NCI-H345 (cell line): ENCODE measurements around the gene AMN1.
"Not testable (repeated sequence)": the region's sequence is repeated elsewhere in the genome, so short reads cannot be mapped to it uniquely, and the experiment has no call there.

ENCODE experiments used
- DNase-seq: peaks from one replicate; lab custom pipeline; 2025; lab: John Stamatoyannopoulos, UW

Gene AMN1

GRCh38 chr12:31733549-31734432 is 5.0 kb upstream of the AMN1 start:
- DNase-seq: not testable (repeated sequence)

GRCh38 chr12:31732926-31733548 is 4.2 kb upstream of the AMN1 start:
- no peak for DNase-seq

- not testable (repeated sequence) for DNase-seq
Observed at GRCh38 chr12:31731203-31731602, 2.4 kb upstream of the AMN1 start.

DNA sequence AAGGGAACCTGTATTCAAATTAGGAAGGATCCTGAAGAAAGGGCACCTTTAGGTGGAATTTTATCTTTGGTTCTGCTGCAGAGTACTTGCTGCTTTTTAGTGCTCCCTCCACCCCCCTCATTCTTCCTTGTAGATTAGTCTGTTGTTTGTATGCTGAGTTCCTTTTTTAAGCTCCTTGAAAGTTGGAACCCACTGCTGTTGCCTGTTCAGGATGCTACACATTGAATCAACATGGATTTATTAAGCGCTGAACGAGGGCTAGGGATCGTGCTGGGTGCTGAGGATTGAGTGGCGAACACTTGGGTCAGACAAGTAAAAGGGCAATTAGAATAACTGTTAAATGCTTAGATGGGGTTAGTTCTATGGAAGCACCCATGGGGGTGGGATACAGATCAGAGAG is 884 bp upstream of the AMN1 start:
- no peak for DNase-seq

DNA sequence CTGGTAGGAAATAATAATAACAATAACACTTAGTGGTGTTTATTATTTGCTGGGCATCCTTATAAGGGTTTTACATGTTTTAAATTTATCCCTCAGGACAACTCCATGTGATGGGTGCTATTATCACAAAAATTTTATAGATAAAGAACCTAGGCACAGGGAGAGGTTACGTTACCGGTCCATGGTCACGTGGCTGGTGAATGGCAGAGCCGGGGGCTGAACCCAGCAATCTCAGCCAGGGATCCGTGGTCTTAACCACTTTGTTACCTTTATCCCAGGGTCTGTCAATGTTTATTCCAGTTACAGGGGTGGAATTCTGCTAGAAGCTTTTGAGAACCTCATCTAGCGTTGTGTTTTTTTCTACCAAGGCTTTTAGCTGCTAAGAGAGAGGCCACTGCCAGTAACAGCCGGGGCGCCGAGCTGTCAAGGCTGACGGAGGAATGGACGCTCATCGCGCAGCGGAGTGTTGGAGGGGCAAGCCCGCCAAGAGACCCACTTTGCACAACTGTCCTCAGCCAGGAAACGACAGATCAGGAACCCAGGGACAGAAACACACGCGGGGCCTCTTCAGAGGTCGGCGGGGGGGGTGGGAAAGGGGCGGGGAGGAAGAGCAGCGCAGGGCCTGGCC is 418 bp downstream of the AMN1 start:
- DNase-seq: peak; percentile 35

DNA sequence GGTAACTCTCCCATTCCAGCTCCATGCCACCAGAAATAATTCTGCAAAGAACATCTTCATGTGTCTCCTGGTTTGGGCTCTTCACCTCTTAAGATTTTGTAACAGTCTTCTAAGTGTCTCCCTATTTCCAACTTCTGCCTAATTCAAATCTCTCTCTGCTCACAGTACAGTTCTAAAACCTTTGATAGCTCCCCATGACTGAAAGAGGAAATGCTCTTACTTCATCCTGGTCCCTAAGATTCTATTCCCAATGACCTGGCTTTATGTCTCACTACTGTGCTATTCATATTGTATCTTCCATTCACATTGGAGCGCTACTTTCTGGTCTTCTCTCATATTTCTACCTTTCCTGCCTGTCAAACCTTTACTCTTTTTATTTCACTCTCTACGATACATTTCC is 1.6 kb downstream of the AMN1 start:
- no peak for DNase-seq

- no peak for DNase-seq
Observed at GRCh38 chr12:31726575-31726974, 2.2 kb downstream of the AMN1 start.

DNA sequence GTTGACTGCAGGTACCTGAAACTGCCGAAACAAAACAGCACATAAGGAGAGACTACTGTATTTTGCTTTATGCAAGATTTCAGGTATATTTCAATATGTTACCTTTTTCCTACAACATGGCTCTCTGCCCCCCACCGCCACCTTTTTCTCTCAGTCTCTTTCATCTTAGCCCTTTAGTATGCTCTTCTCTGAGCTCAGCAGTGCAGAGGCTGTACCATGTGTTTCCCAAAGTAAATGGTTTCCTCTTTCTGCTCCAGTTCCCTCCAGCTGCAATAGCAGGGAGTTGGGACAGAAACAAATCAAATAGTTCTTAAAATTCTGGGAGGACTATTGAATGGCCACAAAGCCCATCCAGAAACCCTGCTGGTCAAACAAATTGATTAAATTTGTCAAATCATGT is 4.3 kb downstream of the AMN1 start:
- DNase-seq: no peak

DNA sequence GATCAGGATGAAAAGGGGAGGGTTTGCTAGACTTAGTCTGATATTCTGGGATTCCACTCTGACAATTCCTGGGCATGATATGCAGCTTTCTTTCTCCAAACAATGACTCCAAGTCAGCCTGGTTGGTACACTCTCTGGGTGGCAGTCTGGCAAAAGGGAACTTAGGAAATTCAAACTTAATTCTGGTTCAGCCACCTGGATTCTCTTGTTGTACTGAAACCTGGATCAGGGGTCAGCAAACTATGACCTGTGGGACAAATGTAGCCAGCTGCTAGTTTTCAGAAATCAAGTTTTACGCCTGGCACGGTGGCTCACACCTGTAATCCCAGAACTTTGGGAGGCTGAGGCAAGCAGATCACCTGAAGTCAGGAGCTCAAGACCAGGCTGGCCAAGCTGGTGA is 6.2 kb downstream of the AMN1 start:
- DNase-seq: no peak

- not testable (repeated sequence) for DNase-seq
Observed at GRCh38 chr12:31718542-31719198, 10.2 kb downstream of the AMN1 start.

DNA sequence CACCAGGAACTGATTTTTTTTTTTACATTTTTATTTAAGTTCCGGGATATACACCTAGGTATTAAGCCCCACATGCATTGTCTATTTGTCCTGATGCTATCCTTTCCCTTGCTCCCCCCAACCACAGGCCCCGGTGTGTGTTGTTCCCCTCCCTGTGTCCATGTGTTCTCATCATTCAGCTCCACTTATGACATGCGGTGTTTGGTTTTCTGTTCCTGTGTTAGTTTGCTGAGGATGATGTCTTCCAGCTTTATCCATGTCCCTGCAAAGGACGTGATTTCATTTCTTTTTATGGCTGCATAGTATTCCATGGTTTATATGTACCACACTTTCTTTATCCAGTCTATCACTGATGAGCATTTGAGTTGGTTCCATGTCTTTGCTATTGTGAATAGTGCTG is 11.8 kb downstream of the AMN1 start:
- DNase-seq: not testable (repeated sequence)

- no peak for DNase-seq
Observed at GRCh38 chr12:31715283-31715825, 13.5 kb downstream of the AMN1 start.

DNA sequence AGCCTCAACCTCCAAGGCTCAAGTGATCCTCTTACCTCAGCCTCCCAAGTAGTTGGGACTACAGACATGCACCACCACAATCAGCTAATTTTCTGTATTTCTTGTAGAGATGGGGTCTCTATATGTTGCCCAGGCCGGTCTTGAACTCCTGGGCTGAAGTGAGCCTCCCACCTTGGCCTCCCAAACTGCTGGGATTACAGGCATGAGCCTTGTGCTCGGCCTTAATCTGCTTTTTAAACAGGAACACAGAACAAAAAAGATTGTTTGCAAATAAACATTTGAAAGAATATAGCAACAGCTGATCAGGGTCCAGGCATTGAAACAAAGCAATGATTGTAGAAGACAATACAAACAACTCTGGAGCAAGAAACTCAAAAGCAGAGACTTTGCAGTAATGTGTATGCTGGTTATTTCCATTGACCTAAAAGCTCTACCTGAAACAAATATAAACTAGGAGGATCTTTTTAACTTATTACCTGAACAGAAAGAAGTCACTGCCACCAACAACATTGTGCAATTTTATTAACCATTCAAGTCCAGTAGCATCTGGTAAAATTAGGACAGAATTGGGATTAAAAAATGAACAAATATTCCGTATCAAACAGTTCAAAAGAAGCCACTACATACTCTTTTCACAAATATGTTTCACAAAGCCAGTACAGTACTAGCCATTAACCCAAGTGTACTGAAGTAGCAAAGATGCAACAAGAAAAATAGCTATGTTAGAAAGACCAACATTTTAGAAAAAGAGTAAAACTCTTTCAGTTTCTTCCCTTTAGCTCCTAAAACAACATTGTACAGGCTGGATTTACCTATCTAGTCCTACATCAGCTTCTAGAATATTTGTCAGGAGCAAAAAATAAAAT is 14.2 kb downstream of the AMN1 start:
- DNase-seq: no peak

GRCh38 chr12:31712877-31713276 is 15.9 kb downstream of the AMN1 start:
- DNase-seq: no peak

- DNase-seq: no peak
Observed at GRCh38 chr12:31710021-31710818, 18.6 kb downstream of the AMN1 start.

DNA sequence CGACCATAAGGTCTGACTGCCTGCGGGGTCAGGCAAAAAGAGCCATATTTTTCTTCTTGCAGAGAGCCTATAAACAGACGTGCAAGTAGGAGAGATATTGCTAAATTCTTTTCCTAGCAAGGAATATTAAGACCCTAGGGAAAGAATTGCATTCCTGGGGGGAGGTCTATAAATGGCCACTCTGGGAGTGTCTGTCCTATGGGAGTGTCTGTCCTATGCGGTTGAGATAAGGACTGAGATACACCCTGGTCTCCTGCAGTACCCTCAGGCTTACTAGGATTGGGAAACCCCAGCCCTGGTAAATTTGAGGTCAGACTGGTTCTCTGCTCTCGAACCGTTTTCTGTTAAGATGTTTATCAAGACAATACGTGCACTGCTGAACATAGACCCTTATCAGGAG is 20.7 kb downstream of the AMN1 start:
- DNase-seq: not testable (repeated sequence)

- no peak for DNase-seq
Observed at GRCh38 chr12:31705621-31706020, 23.2 kb downstream of the AMN1 start.

- DNase-seq: no peak
Observed at GRCh38 chr12:31702047-31702446, 26.8 kb downstream of the AMN1 start.

- DNase-seq: not testable (repeated sequence)
Observed at GRCh38 chr12:31689921-31690320, 38.9 kb downstream of the AMN1 start.

GRCh38 chr12:31687101-31687527 is 41.7 kb downstream of the AMN1 start:
- DNase-seq: no peak
